Aorta (tissue), 5 donors: ENCODE results near the gene P2RY11. TPM values are rescaled to one million over a fixed set of nuclear protein-coding genes. Genes with fewer than 3 reads are reported as not detected.

Experiments used
- ATAC-seq: fragments of 200-7000 bp; cut with Tn5 transposase; one replicate; pipeline ENCODE4 v1.9.1; 2022; ENCODE audit warnings: moderate library complexity; ENCODE audit not compliant: low FRiP score
- DNase-seq, 2 donors: peaks; one replicate each; pipeline ENCODE4 v3.0.0-alpha.2; 2020
- H3K27ac ChIP-seq, 2 donors: one replicate each; pipeline ENCODE4 v1.5.1; 2013; ENCODE audit warnings: low read length in 2 of 2, mild to moderate bottlenecking in 2 of 2, moderate library complexity in 2 of 2, control low read depth in 1 of 2, inconsistent platforms in 1 of 2, low read depth in 1 of 2
- H3K27me3 ChIP-seq, 2 donors: one replicate each; pipeline ENCODE4 v1.6.1; 2013; ENCODE audit warnings: control low read depth in 1 of 2, low read length in 1 of 2, mild to moderate bottlenecking in 1 of 2, moderate library complexity in 1 of 2; ENCODE audit not compliant: insufficient read depth in 2 of 2, control insufficient read depth in 1 of 2
- H3K36me3 ChIP-seq, 2 donors: one replicate each; pipeline ENCODE4 v1.6.1; 2013; ENCODE audit warnings: control low read depth in 1 of 2, low read length in 1 of 2, mild to moderate bottlenecking in 1 of 2; ENCODE audit not compliant: insufficient read depth in 2 of 2, control insufficient read depth in 1 of 2
- H3K4me1 ChIP-seq, 2 donors: one replicate each; pipeline ENCODE4 v1.6.1; 2013; ENCODE audit warnings: low read length in 2 of 2, control low read depth in 1 of 2, mild to moderate bottlenecking in 1 of 2, moderate library complexity in 1 of 2; ENCODE audit not compliant: insufficient read depth in 2 of 2, control insufficient read depth in 1 of 2
- H3K4me3 ChIP-seq, 2 donors: one replicate each; pipeline ENCODE4 v1.5.1; 2013; ENCODE audit warnings: low read length in 2 of 2, control low read depth in 1 of 2, mild to moderate bottlenecking in 1 of 2
- H3K9me3 ChIP-seq: one replicate; pipeline ENCODE4 v1.6.1; 2013; ENCODE audit warnings: mild to moderate bottlenecking, low read length; ENCODE audit not compliant: control insufficient read depth
- WGBS, 2 donors: extraction: QIAGEN DNeasy Blood & Tissue Kit; methylation state at CpG; one replicate each; pipeline ENCODE4 v1.1.7; 2013; 5-methylcytosine and 5-hydroxymethylcytosine counted together
- intact Hi-C, 2 donors: fragments of 100-400 bp; cut with DNase I; formaldehyde crosslinking; loops; one replicate each; pipeline versions ENCODE4 v1.14.2 to v1.15.0; 2022
- long read RNA-seq, 2 donors: library from polyadenylated mRNA; unstranded; transcript quantifications; one replicate each; pipeline ENCODE4 v2.0.0, GENCODE V29; 2020 to 2021
- polyA plus RNA-seq, 2 donors: library from polyadenylated mRNA; stranded (reverse); fragments of 200-250 nt; gene quantifications; one replicate each; pipeline ENCODE4 v1.2.3, GENCODE V29; 2013
- total RNA-seq, 2 donors: library from RNA; stranded (reverse); fragmentation: NEBNext Ultra II Directional; extraction: Animal tissue kit (Norgen Biotek cat#: 25700); gene quantifications; one replicate each; pipeline ENCODE4 v1.2.1, GENCODE V29; 2021
- donor health status: healthy with polysubstance abuse.
- donor health status: Bipolar disorder and iron deficiency.
- donor health status: DM: no; HTN: no; CAD: no.
- donor health status: DM: no; HTN: no; CAD: no.
- donor health status: DM: yes; HTN: yes; CAD: no.

Gene P2RY11
- total RNA-seq = 10 to 100 TPM in 1 of 2 donors, 1 to 10 TPM in 1; 9.7 to 10.5 TPM
- polyA plus RNA-seq = 10 to 100 TPM in 1 of 2 donors, 1 to 10 TPM in 1; 5.3 to 16.0 TPM
- long read RNA-seq, donor 1, partial matches to known transcripts = 8 of 8 reads
- long read RNA-seq, donor 1, other reads (novel, unspliced or antisense) = 0 of 8 reads
- long read RNA-seq, donor 2, partial matches to known transcripts = 0 of 3 reads
- long read RNA-seq, donor 2, other reads (novel, unspliced or antisense) = 3 of 3 reads

- H3K4me1 ChIP-seq = no peaks in the 10 kb centered on the region
- peaks cover 0 to 10% of the 10 kb centered on the region in 2 donors for H3K36me3 ChIP-seq
- no peak for ATAC-seq
- H3K27ac ChIP-seq = no peak within 1 kb of the TSS
- no peaks in the 10 kb centered on the region for H3K27me3 ChIP-seq
- H3K9me3 ChIP-seq = no peaks in the 10 kb centered on the region
- DNase-seq = peak in 1 of 2 donors; percentile 74
- no peak within 1 kb of the TSS for H3K4me3 ChIP-seq
- intact Hi-C loops = loop anchor here in 1 of 2 donors (10.0 kb wide), 1 partner anchor 177 kb away; the partner anchor contains the start of gene OLFM2
- 64 to 68% methylated on average over 8 of the region's 8 CpGs for WGBS, 2 donors
These were observed at the start of gene P2RY11 for GRCh38 chr19:10111405-10111811. Gene P2RY11, plus strand, starts transcription at chr19:10111693. Its CDS starts 29 bp downstream, at chr19:10111722.

- Histone ChIP-seq H3K4me3 (no peak overlapping the region), H3K9me3 (no peaks in the 10 kb centered on the region), H3K36me3 (no peaks in the 10 kb centered on the region), H3K27me3 (no peaks in the 10 kb centered on the region), H3K4me1 (no peaks in the 10 kb centered on the region), H3K27ac (no peak overlapping the region)
- 24 to 32% methylated on average over 12 to 21 of the region's 21 CpGs for WGBS, 2 donors
- no peak for DNase-seq
- intact Hi-C loops = no loop called here
- ATAC-seq = no peak
These were observed 49.7 kb upstream of the P2RY11 start for GRCh38 chr19:10061717-10062310.

GRCh38 chr19:10068205-10068604 is 43.3 kb upstream of the P2RY11 start:
- Histone ChIP-seq H3K9me3 (no peaks in the 10 kb centered on the region), H3K36me3 (no peaks in the 10 kb centered on the region), H3K4me1 (no peaks in the 10 kb centered on the region), H3K27ac (no peak overlapping the region), H3K27me3 (no peaks in the 10 kb centered on the region), H3K4me3 (no peak overlapping the region)
- ATAC-seq (no peak), DNase-seq (no peak)
- WGBS, 2 donors = 50 to 60% methylated on average over 4 of the region's 4 CpGs
- intact Hi-C loops = no loop called here

DNA sequence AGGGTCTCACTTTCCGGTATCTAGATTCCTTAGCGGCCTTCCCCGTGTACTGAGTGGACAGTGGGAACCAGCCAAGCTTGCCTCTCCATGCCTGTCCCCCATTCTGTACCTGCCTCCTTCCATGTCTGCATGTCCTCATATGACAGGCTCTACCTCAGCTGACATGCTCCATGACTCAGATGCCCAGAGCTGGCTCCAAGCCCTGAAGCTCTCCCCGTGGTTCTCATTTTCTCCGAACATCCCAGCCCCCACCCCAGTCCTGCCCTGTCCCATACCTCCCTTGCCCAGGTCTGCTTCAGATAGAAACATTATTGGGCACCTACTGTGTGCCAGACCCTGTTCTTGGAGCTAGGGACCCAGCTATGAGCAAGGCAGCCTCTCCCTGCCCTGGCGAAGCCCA is 42.4 kb upstream of the P2RY11 start:
- ATAC-seq (no peak), DNase-seq (no peak)
- Histone ChIP-seq H3K9me3 (peaks cover 3% of the 10 kb centered on the region), H3K4me1 (no peaks in the 10 kb centered on the region), H3K27me3 (no peaks in the 10 kb centered on the region), H3K4me3 (no peak overlapping the region), H3K27ac (no peak overlapping the region), H3K36me3 (no peaks in the 10 kb centered on the region)
- intact Hi-C loops = no loop called here
- 66 to 67% methylated on average over 6 of the region's 6 CpGs for WGBS, 2 donors

DNA sequence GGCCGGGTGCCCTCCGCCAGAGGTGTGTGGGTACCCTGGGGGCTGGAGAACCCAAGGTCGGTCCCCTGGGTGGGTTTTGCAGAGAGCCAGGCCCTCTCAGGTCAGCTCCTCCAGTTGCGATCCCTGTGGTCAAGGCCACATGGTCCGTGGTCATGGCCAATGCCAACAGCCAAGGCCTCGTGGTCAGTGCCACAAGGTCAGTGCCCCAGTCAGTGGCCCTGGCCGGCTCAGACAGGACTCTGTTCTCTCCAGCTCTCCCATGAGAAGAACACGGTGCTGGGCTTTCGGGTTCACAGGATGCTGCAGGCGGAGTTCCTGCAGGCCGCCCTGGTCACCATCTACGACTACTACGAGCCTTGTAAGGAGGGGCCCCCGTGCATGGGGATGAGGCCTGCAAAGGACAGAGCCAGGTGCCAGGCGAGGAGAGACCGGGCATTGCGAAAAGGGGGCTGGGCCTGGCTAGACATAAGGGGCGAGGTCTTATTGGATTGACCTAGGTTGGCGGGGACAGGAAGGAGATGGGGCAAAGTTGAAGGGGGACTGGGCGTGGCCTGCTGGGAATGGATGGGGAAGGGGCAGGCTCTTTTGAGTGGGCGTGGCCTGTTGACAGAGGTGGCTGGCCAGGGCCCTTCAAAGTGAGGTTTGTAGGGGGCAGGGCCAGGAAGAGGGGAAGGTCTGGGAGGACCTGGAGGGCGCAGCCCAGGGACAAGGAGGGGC is 40.6 kb upstream of the P2RY11 start:
- Histone ChIP-seq H3K27me3 (no peaks in the 10 kb centered on the region), H3K9me3 (peaks cover 4% of the 10 kb centered on the region), H3K27ac (no peak overlapping the region), H3K4me3 (no peak overlapping the region), H3K36me3 (no peaks in the 10 kb centered on the region), H3K4me1 (no peaks in the 10 kb centered on the region)
- WGBS, 2 donors = 71 to 72% methylated on average over 22 of the region's 22 CpGs
- no peak for DNase-seq
- ATAC-seq = peak; percentile 33
- intact Hi-C loops = no loop called here

DNA sequence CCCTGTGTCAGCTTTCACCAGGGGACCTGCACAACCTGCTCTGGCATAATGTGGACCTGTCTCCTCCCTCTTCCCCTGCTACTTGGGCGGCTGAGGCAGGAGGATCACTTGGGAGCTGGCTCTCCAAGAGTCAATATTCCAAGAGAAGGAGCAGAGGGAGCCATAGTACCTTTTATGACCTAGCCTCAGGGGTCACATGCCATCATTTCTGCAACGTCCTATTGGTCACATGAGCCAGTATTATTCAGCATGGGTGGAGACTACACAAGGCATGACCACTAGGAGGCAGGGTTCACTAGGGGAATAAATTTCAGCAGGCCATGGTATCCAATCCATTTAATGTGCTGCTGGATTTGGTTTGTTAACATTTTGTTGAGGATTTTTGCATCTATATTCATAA is 37.3 kb upstream of the P2RY11 start:
- WGBS, 2 donors = 59 to 61% methylated on average over 2 of the region's 2 CpGs
- H3K27me3 ChIP-seq = peaks cover 0 to 2% of the 10 kb centered on the region in 2 donors
- ATAC-seq = no peak
- peaks cover 4% of the 10 kb centered on the region for H3K9me3 ChIP-seq
- H3K27ac ChIP-seq = no peak overlapping the region
- no peak overlapping the region for H3K4me3 ChIP-seq
- DNase-seq = no peak
- no peaks in the 10 kb centered on the region for H3K36me3 ChIP-seq
- intact Hi-C loops = no loop called here
- H3K4me1 ChIP-seq = no peaks in the 10 kb centered on the region

DNA sequence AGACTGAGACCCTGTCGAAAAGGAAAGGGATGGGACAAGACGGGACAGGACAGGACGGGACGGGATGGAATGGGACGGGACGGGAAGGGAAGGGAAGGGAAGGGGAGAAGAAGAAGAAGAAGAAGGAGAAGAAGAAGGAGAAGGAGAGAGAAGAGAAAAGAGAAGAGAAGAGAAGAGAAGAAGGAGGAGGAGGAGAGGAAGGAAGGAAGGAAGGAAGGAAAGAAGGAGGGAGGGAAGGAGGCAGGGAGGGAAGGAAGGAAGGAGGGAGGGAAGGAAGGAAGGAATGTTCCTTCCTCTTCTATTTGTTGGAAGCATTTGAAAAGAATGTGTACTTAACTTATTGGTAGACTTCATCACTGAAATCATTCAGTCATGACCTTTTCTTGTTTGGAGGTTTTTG is 35.0 kb upstream of the P2RY11 start:
- intact Hi-C loops = no loop called here
- 73 to 81% methylated on average over 6 of the region's 6 CpGs for WGBS, 2 donors

DNA sequence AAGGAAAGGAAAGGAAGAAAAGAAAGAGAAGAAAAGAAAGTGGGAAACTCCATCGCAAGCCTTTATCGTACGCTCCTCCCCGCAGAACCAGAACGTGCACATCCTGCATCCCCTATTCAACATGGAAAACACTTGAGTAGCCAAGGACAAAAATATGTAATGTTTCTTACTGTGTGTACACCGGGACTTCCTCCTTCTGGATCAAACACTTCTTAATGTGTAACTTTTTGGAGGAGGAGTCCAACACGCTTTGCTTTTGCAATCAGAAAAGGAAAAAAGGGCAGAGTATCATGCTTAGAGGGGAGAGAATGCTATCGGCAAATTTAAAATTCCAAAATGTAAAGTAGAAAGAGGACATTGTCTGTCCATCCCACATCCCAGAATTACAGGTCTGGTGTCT is 33.2 kb upstream of the P2RY11 start:
- ATAC-seq = no peak
- Histone ChIP-seq H3K9me3 (peaks cover 4% of the 10 kb centered on the region), H3K4me1 (no peaks in the 10 kb centered on the region), H3K36me3 (no peaks in the 10 kb centered on the region), H3K27me3 (peaks cover 0 to 2% of the 10 kb centered on the region in 2 donors), H3K27ac (no peak overlapping the region), H3K4me3 (no peak overlapping the region)
- intact Hi-C loops = no loop called here
- WGBS, 2 donors = 77 to 80% methylated on average over 8 of the region's 8 CpGs
- DNase-seq = no peak

More for the DNA sequence above, 35.0 kb upstream of the P2RY11 start:
- peaks cover 0 to 2% of the 10 kb centered on the region in 2 donors for H3K27me3 ChIP-seq
- H3K4me3 ChIP-seq = no peak overlapping the region
- no peak overlapping the region for H3K27ac ChIP-seq
- peaks cover 4% of the 10 kb centered on the region for H3K9me3 ChIP-seq
- ATAC-seq (no peak), DNase-seq (no peak)
- no peaks in the 10 kb centered on the region for H3K36me3 ChIP-seq
- H3K4me1 ChIP-seq = no peaks in the 10 kb centered on the region
